ENCODE measurements around the gene TK1.

GRCh38 chr17:78130090-78130436 is 56.8 kb downstream of the TK1 start:
- TF ChIP-seq CTCF (IDR thresholded peaks at IDR 0.05): no peak
- no peak for TF ChIP-seq POLR2A (IDR thresholded peaks at IDR 0.05)
- no peak for TF ChIP-seq EP300 (IDR thresholded peaks at IDR 0.05; ENCODE audit: low read depth)
- TF ChIP-seq POLR2AphosphoS5 (IDR thresholded peaks at IDR 0.05): no peak
